ENCODE measurements around the gene HDDC3. TPM values are rescaled to one million over a fixed set of nuclear protein-coding genes. Genes with fewer than 3 reads are reported as not detected.

Gene HDDC3
- total RNA-seq, 5 donors from 2014 or later (not counting 1 experiment from before 2014, with no cell fraction given), result 14.4 to 28.6 (median 26.2) TPM

GRCh38 chr15:90887037-90887481, 45.3 kb downstream of the HDDC3 start:
- no peak for DNase-seq
- Mint-ChIP-seq H3K27ac (no peak overlapping the region), H3K9me3 (no peaks in the 10 kb centered on the region), H3K36me3 (no peaks in the 10 kb centered on the region), H3K4me1 (peaks cover 5 to 17% (median 16%) of the 10 kb centered on the region in 3 donors), H3K27me3 (peaks cover 4 to 7% of the 10 kb centered on the region in 2 donors), H3K4me3 (no peak overlapping the region)
- peaks cover 0 to 51% of the 10 kb centered on the region in 2 experiments for H3K27me3 ChIP-seq (replicated peaks in 1 of 2; ENCODE audit: control insufficient read depth in 2 of 2, extremely low read depth in 1 of 2, insufficient read depth in 2 of 2, low read length in 1 of 2)
- no peak overlapping the region for H3K4me3 ChIP-seq (ENCODE audit: control insufficient read depth in 1 of 2, extremely low read depth in 1 of 2, low read length in 1 of 2)
- H3K36me3 ChIP-seq (ENCODE audit: control insufficient read depth in 2 of 2, extremely low read depth in 1 of 2, insufficient read depth in 1 of 2, low read length in 1 of 2), result peaks cover 0 to under 1% of the 10 kb centered on the region in 2 donors
- WGBS (ENCODE audit: insufficient coverage), result 92% methylated on average over 10 of the region's 13 CpGs
- ChIA-PET POLR2A (no interaction called here), CTCF (interaction anchor here in 1 of 2 donors (0.6 kb wide), 1 partner anchor 112 kb away, joined by 4 read pairs; no protein-coding TSS in a partner anchor)
- H3K9me3 ChIP-seq, result no peaks in the 10 kb centered on the region
- peaks cover 4 to 39% of the 10 kb centered on the region in 2 experiments for H3K4me1 ChIP-seq (ENCODE audit: control insufficient read depth in 1 of 2, extremely low read depth in 1 of 2, insufficient read depth in 2 of 2, low read length in 2 of 2)
- no peak for ATAC-seq (replicated peaks in 1 of 4)
- H3K27ac ChIP-seq (ENCODE audit: low read length), result no peak overlapping the region

DNA sequence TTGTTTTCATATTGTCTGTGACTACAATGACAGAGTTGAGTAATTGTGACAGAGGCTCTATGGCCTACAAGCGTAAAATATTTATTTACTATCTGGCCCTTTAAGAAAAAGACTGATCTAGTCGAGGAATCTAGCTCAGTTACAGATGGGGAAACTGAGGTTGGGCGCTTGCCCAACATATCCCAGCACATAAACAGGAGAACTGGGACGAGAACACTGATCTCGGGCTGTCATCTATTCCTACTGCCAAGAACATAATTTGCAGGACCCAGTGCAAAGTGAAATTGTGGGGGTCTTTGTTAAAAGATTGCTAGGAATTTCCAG, 46.1 kb downstream of the HDDC3 start:
- H3K4me3 ChIP-seq (ENCODE audit: control insufficient read depth in 1 of 2, extremely low read depth in 1 of 2, low read length in 1 of 2), result no peak overlapping the region
- DNase-seq, result no peak
- H3K9me3 ChIP-seq, result no peaks in the 10 kb centered on the region
- ChIA-PET POLR2A (interaction anchor here (0.6 to 1.5 kb wide), 3 partner anchors 14 to 45 kb away, joined by 3 to 9 read pairs (median 4); no protein-coding TSS in a partner anchor), CTCF (interaction anchor here (0.6 to 2.4 kb wide), 14 partner anchors 15 to 588 kb away, joined by 3 to 23 read pairs (median 4); no protein-coding TSS in a partner anchor)
- H3K4me3 Mint-ChIP-seq, result no peak overlapping the region
- peaks cover 5 to 17% (median 16%) of the 10 kb centered on the region in 3 donors for H3K4me1 Mint-ChIP-seq
- H3K4me1 ChIP-seq (ENCODE audit: control insufficient read depth in 1 of 2, extremely low read depth in 1 of 2, insufficient read depth in 2 of 2, low read length in 2 of 2), result peaks cover 4 to 39% of the 10 kb centered on the region in 2 experiments
- peak overlapping the region in 1 of 2 donors; percentile 16 for H3K27ac Mint-ChIP-seq
- peaks cover 0 to 49% of the 10 kb centered on the region in 2 experiments for H3K27me3 ChIP-seq (replicated peaks in 1 of 2; ENCODE audit: control insufficient read depth in 2 of 2, extremely low read depth in 1 of 2, insufficient read depth in 2 of 2, low read length in 1 of 2)
- WGBS (ENCODE audit: insufficient coverage), result no CpG with 5 or more reads among the region's 5 CpGs
- H3K36me3 Mint-ChIP-seq, result no peaks in the 10 kb centered on the region
- no peak for ATAC-seq (replicated peaks in 1 of 4)
- no peaks in the 10 kb centered on the region for H3K9me3 Mint-ChIP-seq
- H3K27me3 Mint-ChIP-seq, result peaks cover 4 to 7% of the 10 kb centered on the region in 2 donors
- H3K36me3 ChIP-seq (ENCODE audit: control insufficient read depth in 2 of 2, extremely low read depth in 1 of 2, insufficient read depth in 1 of 2, low read length in 1 of 2), result peaks cover under 1 to 6% of the 10 kb centered on the region in 2 donors
- no peak overlapping the region for H3K27ac ChIP-seq (ENCODE audit: low read length)

DNA sequence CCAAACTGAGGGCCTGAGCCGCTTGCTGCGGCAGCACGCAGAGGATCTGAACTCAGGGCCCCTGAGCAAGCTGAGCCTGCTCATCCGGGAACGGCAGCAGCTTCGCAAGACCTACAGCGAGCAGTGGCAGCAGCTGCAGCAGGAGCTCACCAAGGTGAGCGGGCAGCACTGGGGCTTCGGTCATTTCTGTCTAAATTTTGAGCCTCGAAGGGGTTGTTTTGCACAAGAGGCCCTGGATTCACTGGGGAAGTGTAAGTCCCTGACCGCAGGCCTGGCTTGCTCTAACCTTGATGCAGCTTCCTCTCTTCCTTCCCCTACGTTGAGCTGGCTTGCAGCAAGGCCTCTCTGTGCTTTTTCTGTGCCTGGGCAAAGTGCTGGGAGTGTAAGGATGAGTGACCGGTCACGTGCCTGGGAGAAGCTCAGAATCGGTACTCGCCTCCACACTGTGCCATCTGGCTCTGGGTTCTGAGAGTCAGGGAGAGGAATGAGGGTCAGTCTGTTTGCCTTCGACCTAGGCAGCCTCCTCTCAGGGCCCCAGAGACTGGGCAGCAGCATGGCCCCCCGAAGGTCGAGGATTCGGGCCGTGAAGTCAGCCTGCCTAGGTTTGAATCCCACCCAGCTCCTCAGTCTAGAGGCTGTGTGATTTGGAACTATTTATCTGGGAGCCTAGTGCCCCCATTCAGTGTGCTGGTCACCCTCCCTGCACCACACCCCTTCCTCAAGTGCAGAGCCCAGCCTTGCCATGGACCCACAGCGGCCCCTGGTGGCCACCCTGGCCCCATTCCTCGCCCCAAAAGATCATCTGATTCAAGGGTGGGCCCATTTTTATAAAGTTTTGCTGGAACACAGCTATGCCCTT, 46.7 kb downstream of the HDDC3 start:
- peaks cover 2% of the 10 kb centered on the region for H3K36me3 Mint-ChIP-seq
- Histone ChIP-seq H3K4me1 (ENCODE audit: control insufficient read depth in 1 of 2, extremely low read depth in 1 of 2, insufficient read depth in 2 of 2, low read length in 2 of 2) (peaks cover 4 to 38% of the 10 kb centered on the region in 2 experiments), H3K27ac (ENCODE audit: low read length) (no peak overlapping the region), H3K36me3 (ENCODE audit: control insufficient read depth in 2 of 2, extremely low read depth in 1 of 2, insufficient read depth in 1 of 2, low read length in 1 of 2) (peaks cover 6 to 7% of the 10 kb centered on the region in 2 donors), H3K9me3 (no peaks in the 10 kb centered on the region), H3K4me3 (ENCODE audit: control insufficient read depth in 1 of 2, extremely low read depth in 1 of 2, low read length in 1 of 2) (no peak overlapping the region), H3K27me3 (replicated peaks in 1 of 2; ENCODE audit: control insufficient read depth in 2 of 2, extremely low read depth in 1 of 2, insufficient read depth in 2 of 2, low read length in 1 of 2) (peaks cover 0 to 43% of the 10 kb centered on the region in 2 experiments)
- H3K9me3 Mint-ChIP-seq, result no peaks in the 10 kb centered on the region
- POLR2A ChIA-PET, result interaction anchor here (0.5 to 1.5 kb wide), 5 partner anchors 14 to 1530 kb away, joined by 3 to 9 read pairs (median 3); no protein-coding TSS in a partner anchor
- peak; percentile 52 to 68 (median 64) for ATAC-seq (replicated peaks in 1 of 4)
- H3K27ac Mint-ChIP-seq, result peak overlapping the region in 1 of 2 donors; percentile 16
- H3K4me1 Mint-ChIP-seq, result peaks cover 5 to 17% (median 16%) of the 10 kb centered on the region in 3 donors
- DNase-seq, result peak; percentile 29 to 84 (median 71)
- peak overlapping the region in 2 of 3 donors; percentile 28 to 46 for H3K4me3 Mint-ChIP-seq
- H3K27me3 Mint-ChIP-seq, result peaks cover 4 to 7% of the 10 kb centered on the region in 2 donors
- WGBS (ENCODE audit: insufficient coverage), result 78% methylated on average over 13 of the region's 23 CpGs
- CTCF ChIA-PET, result interaction anchor here (0.5 to 2.4 kb wide), 18 partner anchors 15 to 587 kb away, joined by 3 to 23 read pairs (median 4); no protein-coding TSS in a partner anchor

GRCh38 chr15:90884719-90885431, 47.5 kb downstream of the HDDC3 start:
- WGBS (ENCODE audit: insufficient coverage), result 80% methylated on average over 9 of the region's 16 CpGs
- H3K27ac ChIP-seq (ENCODE audit: low read length), result no peak overlapping the region
- peaks cover 4 to 30% of the 10 kb centered on the region in 2 experiments for H3K4me1 ChIP-seq (ENCODE audit: control insufficient read depth in 1 of 2, extremely low read depth in 1 of 2, insufficient read depth in 2 of 2, low read length in 2 of 2)
- H3K27me3 Mint-ChIP-seq, result peaks cover 4 to 7% of the 10 kb centered on the region in 2 donors
- H3K36me3 ChIP-seq (ENCODE audit: control insufficient read depth in 2 of 2, extremely low read depth in 1 of 2, insufficient read depth in 1 of 2, low read length in 1 of 2), result peaks cover 6 to 14% of the 10 kb centered on the region in 2 donors
- no peak overlapping the region for H3K27ac Mint-ChIP-seq
- ChIA-PET CTCF (interaction anchor here (0.5 to 2.4 kb wide), 14 partner anchors 16 to 586 kb away, joined by 3 to 23 read pairs (median 4); no protein-coding TSS in a partner anchor), POLR2A (interaction anchor here (0.5 to 1.5 kb wide), 3 partner anchors 46 to 1529 kb away, joined by 3 read pairs; no protein-coding TSS in a partner anchor)
- peak overlapping the region in 2 of 3 donors; percentile 31 to 46 for H3K4me3 Mint-ChIP-seq
- peaks cover 6% of the 10 kb centered on the region for H3K36me3 Mint-ChIP-seq
- ATAC-seq (replicated peaks in 1 of 4) (peak in 1 of 4 experiments; percentile 14), DNase-seq (no peak)
- H3K9me3 Mint-ChIP-seq, result no peaks in the 10 kb centered on the region
- no peak overlapping the region for H3K4me3 ChIP-seq (ENCODE audit: control insufficient read depth in 1 of 2, extremely low read depth in 1 of 2, low read length in 1 of 2)
- peaks cover 0 to 36% of the 10 kb centered on the region in 2 experiments for H3K27me3 ChIP-seq (replicated peaks in 1 of 2; ENCODE audit: control insufficient read depth in 2 of 2, extremely low read depth in 1 of 2, insufficient read depth in 2 of 2, low read length in 1 of 2)
- H3K9me3 ChIP-seq, result no peaks in the 10 kb centered on the region
- peaks cover 5 to 17% (median 16%) of the 10 kb centered on the region in 3 donors for H3K4me1 Mint-ChIP-seq

- DNase-seq (peak in 1 of 35 experiments; percentile 36), ATAC-seq (replicated peaks in 1 of 4) (peak in 1 of 4 experiments; percentile 5)
- peaks cover 4 to 23% of the 10 kb centered on the region in 2 experiments for H3K4me1 ChIP-seq (ENCODE audit: control insufficient read depth in 1 of 2, extremely low read depth in 1 of 2, insufficient read depth in 2 of 2, low read length in 2 of 2)
- H3K9me3 ChIP-seq, result no peaks in the 10 kb centered on the region
- H3K36me3 ChIP-seq (ENCODE audit: control insufficient read depth in 2 of 2, extremely low read depth in 1 of 2, insufficient read depth in 1 of 2, low read length in 1 of 2), result peaks cover 11 to 21% of the 10 kb centered on the region in 2 donors
- H3K27me3 ChIP-seq (replicated peaks in 1 of 2; ENCODE audit: control insufficient read depth in 2 of 2, extremely low read depth in 1 of 2, insufficient read depth in 2 of 2, low read length in 1 of 2), result peaks cover 0 to 36% of the 10 kb centered on the region in 2 experiments
- H3K27me3 Mint-ChIP-seq, result peaks cover 4 to 7% of the 10 kb centered on the region in 2 donors
- H3K4me3 ChIP-seq (ENCODE audit: control insufficient read depth in 1 of 2, extremely low read depth in 1 of 2, low read length in 1 of 2), result no peak within 1 kb of the TSS
- H3K36me3 Mint-ChIP-seq, result peaks cover 11% of the 10 kb centered on the region
- ChIA-PET CTCF (interaction anchor here (0.6 to 2.4 kb wide), 5 partner anchors 18 to 236 kb away, joined by 3 to 23 read pairs (median 3); no protein-coding TSS in a partner anchor), POLR2A (interaction anchor here in 1 of 2 donors (0.6 kb wide), 1 partner anchor 380 kb away, joined by 3 read pairs; no protein-coding TSS in a partner anchor)
- H3K9me3 Mint-ChIP-seq, result no peaks in the 10 kb centered on the region
- peaks cover 5 to 17% (median 16%) of the 10 kb centered on the region in 3 donors for H3K4me1 Mint-ChIP-seq
- peak within 1 kb of the TSS in 2 of 3 donors; percentile 31 to 46 for H3K4me3 Mint-ChIP-seq
- no peak within 1 kb of the TSS for H3K27ac Mint-ChIP-seq
- 24% methylated on average over 33 of the region's 58 CpGs for WGBS (ENCODE audit: insufficient coverage)
- H3K27ac ChIP-seq (ENCODE audit: low read length), result no peak within 1 kb of the TSS
Measured at GRCh38 chr15:90883976-90884718, 48.2 kb downstream of the HDDC3 start, which contains the start of gene FES. Gene FES, plus strand, starts transcription at chr15:90884504. Its CDS starts 542 bp downstream, at chr15:90885046.

Data from T-cell (primary cell).